ENCODE data around the gene NUMB. TPM values are rescaled to one million over a fixed set of nuclear protein-coding genes. Genes with fewer than 3 reads are reported as not detected.

The NUMB gene
- total RNA-seq, 1 experiment from 2014 or later: 46.5 TPM

GRCh38 chr14:73246387-73247150, 211.8 kb downstream of the NUMB start:
- Histone ChIP-seq H2BK15ac (ENCODE audit: low read depth, low read length) (no peak overlapping the region), H2BK120ac (ENCODE audit: low read depth, low read length, poor library complexity, severe bottlenecking) (no peak overlapping the region), H3K23me2 (ENCODE audit: insufficient read length, low read depth, low read length, poor library complexity, severe bottlenecking) (no peaks in the 10 kb centered on the region), H3K23ac (ENCODE audit: insufficient read length, low read depth, low read length) (no peak overlapping the region), H4K8ac (replicated peaks; ENCODE audit: insufficient read length, low read depth, low read length) (no peak overlapping the region), H3K56ac (ENCODE audit: insufficient read length, low read depth, low read length) (no peak overlapping the region), H3K27ac (ENCODE audit: insufficient read length, low read depth, low read length) (no peak overlapping the region), H4K5ac (ENCODE audit: insufficient read length, low read depth, low read length) (no peak overlapping the region), H2BK12ac (ENCODE audit: insufficient read length, low read depth, low read length) (no peak overlapping the region), H3K9me3 (ENCODE audit: control insufficient read depth, low read depth, low read length) (no peaks in the 10 kb centered on the region), H3K14ac (ENCODE audit: insufficient read depth, low read length) (no peak overlapping the region; the same call in 1 of the 2 replicates), H3K27me3 (ENCODE audit: insufficient read depth, low read length) (no peaks in the 10 kb centered on the region), H3K79me2 (ENCODE audit: insufficient read depth, low read length) (no peaks in the 10 kb centered on the region), H3K4me2 (ENCODE audit: insufficient read depth, insufficient read length, low read length) (no peak overlapping the region), H4K91ac (ENCODE audit: insufficient read length, low read depth, low read length) (no peak overlapping the region), H2AK5ac (ENCODE audit: insufficient read length, low read length) (no peak overlapping the region), H3T11ph (ENCODE audit: low read length) (no peak overlapping the region), H3K9ac (ENCODE audit: extremely low read depth, insufficient read length, low read length) (no peak overlapping the region), H3K18ac (ENCODE audit: insufficient read length, low read depth, low read length) (no peak overlapping the region), H3K79me1 (ENCODE audit: insufficient read depth, low read depth, low read length, poor library complexity, severe bottlenecking) (no peaks in the 10 kb centered on the region), H2AFZ (ENCODE audit: low read length) (no peak overlapping the region), H3K4me1 (ENCODE audit: insufficient read depth, low read length) (no peaks in the 10 kb centered on the region), H2BK5ac (ENCODE audit: insufficient read length, low read length) (no peak overlapping the region), H2BK20ac (ENCODE audit: low read depth, low read length, poor library complexity, severe bottlenecking) (no peak overlapping the region), H4K20me1 (ENCODE audit: control insufficient read depth, insufficient read depth, insufficient read length) (no peaks in the 10 kb centered on the region), H3K4ac (ENCODE audit: low read depth, low read length) (no peak overlapping the region)
- Mint-ChIP-seq H3K36me3 (ENCODE audit: insufficient read depth in 1 of 3, low read depth in 3 of 3) (peaks cover 0 to 7% (median 3%) of the 10 kb centered on the region in 3 experiments; a peak in 3 of 7 replicates), H3K4me3 (no peak overlapping the region), H3K27me3 (ENCODE audit: low read depth) (peaks cover 14% of the 10 kb centered on the region), H3K27ac (no peak overlapping the region), H3K4me1 (peaks cover 5 to 13% of the 10 kb centered on the region in 2 experiments), H3K9me3 (no peaks in the 10 kb centered on the region; a peak in 1 of 5 replicates)
- 100% methylated on average over 2 of the region's 18 CpGs for WGBS (ENCODE audit: extremely low coverage, insufficient read length, low lambda C conversion rate)
- no peak for TF ChIP-seq CTCF (conservative IDR thresholded peaks at IDR 0.05)
- no peak for DNase-seq
